ENCODE data around the gene WDFY4.

WDFY4 gene

DNA sequence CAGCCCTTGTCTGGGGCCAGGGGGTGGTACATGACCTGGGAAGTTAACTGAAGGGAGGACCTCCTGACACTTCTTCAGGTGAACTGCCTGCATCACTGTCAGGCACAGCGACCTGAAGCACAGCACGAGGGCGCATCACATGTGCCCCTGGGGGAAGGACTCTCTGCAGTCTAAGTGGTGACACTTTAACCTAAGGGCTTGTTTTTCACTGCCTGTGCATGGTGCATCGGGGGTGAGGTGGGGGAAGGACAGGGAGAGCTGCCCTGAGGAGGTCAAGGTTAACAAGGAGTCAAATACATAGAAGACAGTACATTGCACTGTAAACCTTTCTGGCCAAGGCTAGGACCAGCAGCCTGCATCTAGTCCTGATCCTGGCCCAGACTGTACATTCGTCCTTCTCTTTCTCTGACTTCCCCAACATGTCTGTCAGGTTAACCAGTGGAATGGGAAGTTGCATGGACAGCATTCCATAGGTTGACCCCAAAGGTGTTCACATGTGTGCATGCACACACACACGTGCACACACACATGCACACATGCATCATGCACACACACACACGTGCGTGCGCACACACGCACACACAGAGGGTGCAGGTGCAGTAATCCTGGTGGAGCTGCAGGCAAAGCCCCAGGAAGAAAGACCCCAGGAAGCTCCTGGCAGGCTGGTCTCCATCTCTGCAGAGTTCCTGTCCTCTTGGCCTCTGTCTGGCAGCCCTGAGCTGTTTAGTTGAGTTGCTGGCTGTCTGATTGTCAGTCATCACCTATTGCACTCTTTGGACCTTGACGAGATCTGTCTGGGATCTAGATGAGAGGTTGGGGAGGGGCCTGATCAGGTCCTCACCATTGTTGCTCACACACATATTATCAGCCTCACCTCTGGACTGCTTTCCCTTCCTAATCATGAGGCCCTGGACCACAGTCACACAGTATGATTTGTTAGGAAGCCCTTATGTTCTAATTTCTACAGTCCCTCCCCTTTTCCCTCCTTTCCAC lies 37.8 kb downstream of the WDFY4 start:
- no peak for DNase-seq

DNA sequence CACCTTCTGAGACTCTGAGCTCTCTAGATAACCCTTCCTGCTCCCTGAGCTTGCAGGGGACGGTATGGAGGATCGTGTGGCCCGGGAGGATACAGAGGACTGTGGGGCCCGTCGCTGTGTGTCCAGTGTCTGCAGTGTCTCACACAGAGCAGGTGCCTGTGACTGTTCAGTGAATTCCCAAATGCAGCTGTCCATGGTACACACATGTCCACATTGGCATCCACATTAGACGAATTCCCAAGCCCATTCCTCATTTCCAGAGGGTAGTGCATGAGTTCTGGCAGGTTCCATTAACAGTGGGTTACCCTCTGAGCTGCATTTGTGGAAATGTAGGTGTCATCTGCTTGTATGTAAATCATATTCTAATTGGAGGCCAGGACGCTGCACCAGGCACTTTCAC lies 39.5 kb downstream of the WDFY4 start:
- DNase-seq, result no peak

DNA sequence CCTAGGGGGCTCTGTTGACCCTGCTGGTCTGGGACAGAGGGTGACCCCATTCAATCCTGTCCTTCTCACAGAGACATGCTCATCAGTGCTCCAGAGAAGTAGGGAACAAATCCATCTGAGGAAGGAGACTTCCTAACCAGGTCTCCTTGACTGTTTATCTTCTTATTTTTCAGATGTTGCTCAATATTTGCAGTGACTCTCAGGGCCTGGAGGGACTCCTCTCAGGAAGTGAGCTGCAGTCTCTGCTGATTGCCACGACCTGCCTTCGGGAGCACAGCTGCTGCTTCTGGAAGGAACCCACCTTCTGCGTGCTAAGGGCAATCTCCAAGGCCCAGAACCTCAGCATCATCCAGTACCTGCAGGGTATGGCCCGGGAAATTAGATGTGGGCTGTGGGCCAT lies 41.0 kb downstream of the WDFY4 start:
- DNase-seq, result no peak

DNA sequence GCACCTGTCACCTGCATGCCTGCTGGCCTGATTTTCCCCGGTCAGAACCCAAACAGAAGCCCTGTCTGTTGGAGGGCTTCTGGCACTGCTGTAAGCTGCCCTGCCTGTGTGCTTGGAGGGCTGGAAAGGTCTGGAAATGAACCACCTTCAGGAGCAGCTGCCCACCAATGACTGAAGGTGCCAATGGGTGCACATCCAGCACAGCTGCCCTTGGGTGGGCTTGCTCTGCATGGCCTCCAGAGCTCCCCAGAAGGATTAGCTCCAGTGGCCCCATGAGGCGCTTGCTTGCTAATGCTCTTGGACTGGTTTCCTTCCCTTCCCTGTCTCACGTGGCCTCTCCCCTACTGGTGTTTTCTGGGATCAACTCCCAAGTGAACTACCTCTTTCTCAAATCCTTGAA lies 43.2 kb downstream of the WDFY4 start:
- no peak for DNase-seq

DNA sequence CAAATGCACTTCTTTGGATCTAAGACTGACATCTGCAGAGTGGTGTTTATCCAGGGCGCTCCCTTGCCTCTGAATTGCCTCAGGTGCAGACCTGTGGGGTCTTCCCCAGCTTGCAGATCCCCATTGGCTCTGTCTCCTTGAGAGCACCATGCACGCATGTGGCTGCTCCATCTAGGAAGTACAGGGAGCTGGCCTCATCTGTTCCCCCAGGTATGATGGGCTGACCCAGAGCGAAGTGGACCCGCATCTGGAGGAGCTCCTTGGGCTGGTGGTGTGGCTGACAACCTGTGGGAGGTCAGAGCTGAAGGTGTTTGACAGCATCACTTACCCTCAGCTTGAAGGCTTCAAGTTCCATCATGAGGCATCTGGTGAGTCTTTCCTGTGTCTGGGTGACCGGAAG lies 44.5 kb downstream of the WDFY4 start:
- DNase-seq, result no peak

GRCh38 chr10:48729941-48730457 lies 45.3 kb downstream of the WDFY4 start:
- DNase-seq, result no peak

- no peak for DNase-seq
These were observed 46.5 kb downstream of the WDFY4 start for GRCh38 chr10:48731141-48731540.

- no peak for DNase-seq
These were observed 47.0 kb downstream of the WDFY4 start for GRCh38 chr10:48731654-48732053.

DNA sequence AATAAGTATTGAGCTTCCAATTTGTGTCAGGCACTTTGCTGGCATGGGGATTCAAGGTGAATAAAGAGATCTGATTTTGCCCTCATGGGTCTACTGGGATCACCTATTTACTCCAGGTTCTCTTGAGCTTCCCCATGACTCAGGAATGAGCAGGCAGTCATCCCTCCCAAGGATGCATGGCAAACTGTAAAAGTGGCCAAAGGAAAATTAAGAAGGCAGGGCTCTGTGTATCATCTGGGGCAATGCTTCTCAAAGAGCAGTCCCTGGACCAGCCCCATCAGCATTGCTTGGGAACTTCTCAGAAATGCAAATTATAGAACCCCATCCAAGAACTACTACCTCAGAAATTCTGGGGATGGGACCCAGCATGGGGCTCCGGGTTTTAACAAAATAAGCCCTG lies 48.7 kb downstream of the WDFY4 start:
- no peak for DNase-seq

GRCh38 chr10:48735836-48736390 lies 51.2 kb downstream of the WDFY4 start:
- DNase-seq, result no peak

- DNase-seq, result no peak
These were observed 51.9 kb downstream of the WDFY4 start for GRCh38 chr10:48736596-48736995.

- DNase-seq, result no peak
These were observed 53.2 kb downstream of the WDFY4 start for GRCh38 chr10:48737886-48738285.

- DNase-seq, result no peak
These were observed 54.5 kb downstream of the WDFY4 start for GRCh38 chr10:48739170-48739569.

- no peak for DNase-seq
These were observed 55.5 kb downstream of the WDFY4 start for GRCh38 chr10:48740015-48740707.

DNA sequence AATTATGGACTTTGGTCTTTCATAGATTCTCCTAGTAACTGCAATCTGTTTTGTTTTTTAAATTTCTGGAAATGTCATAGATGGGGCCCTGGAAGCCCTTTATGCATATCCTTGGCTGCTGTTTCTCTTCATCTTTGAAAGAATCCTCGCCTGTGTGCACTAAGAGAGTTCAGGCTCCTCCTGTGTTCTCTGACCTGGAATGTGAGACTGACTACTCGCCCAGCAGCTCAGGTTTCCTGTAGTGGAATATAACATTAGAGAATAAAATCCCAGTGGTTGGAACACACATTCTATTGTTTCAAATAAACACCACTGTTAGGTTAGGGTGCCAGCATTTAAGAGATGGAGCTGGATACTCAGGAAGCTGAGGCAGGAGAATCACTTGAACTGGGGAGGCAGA lies 56.3 kb downstream of the WDFY4 start:
- DNase-seq, result no peak

- DNase-seq, result no peak
These were observed 58.5 kb downstream of the WDFY4 start for GRCh38 chr10:48742891-48743860.

- no peak for DNase-seq
These were observed 59.9 kb downstream of the WDFY4 start for GRCh38 chr10:48744587-48744986.

- DNase-seq, result no peak
These were observed 61.1 kb downstream of the WDFY4 start for GRCh38 chr10:48745662-48746245.

DNA sequence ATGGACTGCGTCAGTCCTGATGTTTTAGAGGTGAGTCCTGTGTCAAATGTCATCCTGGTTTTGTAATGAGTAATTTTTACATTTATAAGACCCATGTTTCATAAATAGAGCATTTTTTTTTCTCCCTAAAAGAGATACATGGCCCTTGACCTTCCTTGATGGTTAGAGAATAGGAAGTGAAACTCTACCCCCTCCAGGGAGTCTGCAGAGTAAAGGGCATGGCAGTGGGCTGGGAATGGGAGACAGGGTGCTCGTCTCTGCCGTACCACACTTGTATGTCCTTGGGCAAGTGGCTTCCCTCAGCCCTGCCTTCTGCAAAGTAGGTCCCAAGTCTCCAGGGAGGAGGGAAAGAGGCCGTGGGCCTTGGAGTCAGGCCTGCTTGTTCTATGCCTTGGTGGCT lies 63.9 kb downstream of the WDFY4 start:
- no peak for DNase-seq

GRCh38 chr10:48749254-48749787 lies 64.6 kb downstream of the WDFY4 start:
- no peak for DNase-seq

GRCh38 chr10:48750019-48750418 lies 65.3 kb downstream of the WDFY4 start:
- no peak for DNase-seq

- no peak for DNase-seq
These were observed 66.3 kb downstream of the WDFY4 start for GRCh38 chr10:48750991-48751390.

Measured in NCI-H748 treated with DMSO at 0.1 percent for 48 hours (cell line).